HG03558 (cell line): ENCODE measurements around the gene FNBP1.
"Not testable (repeated sequence)": the region's sequence is repeated elsewhere in the genome, so short reads cannot be mapped to it uniquely, and the experiment has no call there.

ENCODE experiments used
- ATAC-seq: cut with Tn5 transposase; IDR thresholded peaks from one replicate; pipeline ENCODE4 v1.9.1; 2021; ENCODE audit warnings: moderate number of reproducible peaks; ENCODE audit not compliant: unreplicated experiment; ENCODE audit errors: extremely low read depth

FNBP1 gene

GRCh38 chr9:129998491-129999140, 44.4 kb downstream of the FNBP1 start:
- ATAC-seq, result no peak

GRCh38 chr9:129997706-129998105, 45.3 kb downstream of the FNBP1 start:
- ATAC-seq, result not testable (repeated sequence)

GRCh38 chr9:129996161-129996830, 46.7 kb downstream of the FNBP1 start:
- no peak for ATAC-seq

- no peak for ATAC-seq
Measured at GRCh38 chr9:129995409-129996160, 47.4 kb downstream of the FNBP1 start.

- no peak for ATAC-seq
Measured at GRCh38 chr9:129994882-129995281, 48.1 kb downstream of the FNBP1 start.

GRCh38 chr9:129991139-129991538, 51.9 kb downstream of the FNBP1 start:
- not testable (repeated sequence) for ATAC-seq

- no peak for ATAC-seq
Measured at GRCh38 chr9:129990269-129991010, 52.5 kb downstream of the FNBP1 start.

GRCh38 chr9:129989740-129990139, 53.2 kb downstream of the FNBP1 start:
- ATAC-seq, result no peak

GRCh38 chr9:129989362-129989708, 53.7 kb downstream of the FNBP1 start:
- no peak for ATAC-seq

GRCh38 chr9:129988607-129989361, 54.2 kb downstream of the FNBP1 start:
- peak; percentile 50 for ATAC-seq

- no peak for ATAC-seq
Measured at GRCh38 chr9:129987941-129988340, 55.0 kb downstream of the FNBP1 start.

- ATAC-seq, result no peak
Measured at GRCh38 chr9:129987047-129987446, 55.9 kb downstream of the FNBP1 start.

- ATAC-seq, result not testable (repeated sequence)
Measured at GRCh38 chr9:129984589-129984988, 58.4 kb downstream of the FNBP1 start.

GRCh38 chr9:129983891-129984290, 59.1 kb downstream of the FNBP1 start:
- ATAC-seq, result no peak

GRCh38 chr9:129981180-129981907, 61.6 kb downstream of the FNBP1 start:
- no peak for ATAC-seq

GRCh38 chr9:129980224-129980623, 62.8 kb downstream of the FNBP1 start:
- not testable (repeated sequence) for ATAC-seq

GRCh38 chr9:129979071-129979745, 63.8 kb downstream of the FNBP1 start:
- ATAC-seq, result no peak

- ATAC-seq, result no peak
Measured at GRCh38 chr9:129972816-129973215, 70.2 kb downstream of the FNBP1 start.
